Subcutaneous preadipocyte (primary cell): Measurements from ENCODE around the gene LCAT. TPM values are rescaled to one million over a fixed set of nuclear protein-coding genes. Genes with fewer than 3 reads are reported as not detected.

ENCODE experiments used
- total RNA-seq: library from RNA; depleted of rRNA; stranded (reverse); fragments of >200 nt; gene quantifications from 2 replicates; pipeline ENCODE4 v1.2.3, GENCODE V29; 2012

LCAT gene
- total RNA-seq: 5.1 and 11.1 TPM in 2 replicates

GRCh38 chr16:67943619-67944504, at the start of gene LCAT:
LCAT (minus strand) TSS chr16:67944120; CDS start chr16:67944101, 19 bp downstream.

GRCh38 chr16:67979955-67980678, 36.2 kb upstream of the LCAT start, which contains the start of gene DPEP3:
DPEP3 (minus strand) TSS chr16:67980499; CDS start chr16:67980380, 119 bp downstream.

GRCh38 chr16:67968400-67969253, 24.7 kb upstream of the LCAT start, which contains the start of gene SLC12A4:
SLC12A4 (minus strand) TSS chr16:67968637; CDS start chr16:67968553, 84 bp downstream.

GRCh38 chr16:67936124-67936879, 7.6 kb downstream of the LCAT start, which contains the start of gene PSMB10:
PSMB10 (minus strand) TSS chr16:67936850; CDS start chr16:67936749, 101 bp downstream.

GRCh38 chr16:67931712-67932461, 12.0 kb downstream of the LCAT start, which contains the start of gene CTRL:
CTRL (minus strand) TSS chr16:67931862; CDS start chr16:67931852, 10 bp downstream.

GRCh38 chr16:67892899-67893742, 50.8 kb downstream of the LCAT start, which contains the start of gene PSKH1:
PSKH1 (plus strand) TSS chr16:67893254; CDS start chr16:67908750, 15,496 bp downstream.

Other genes starting within 250 kb of the LCAT start
- 13.2 and 17.0 TPM in 2 replicates for gene GFOD2, start 224.8 kb downstream of the LCAT start, total RNA-seq
- gene RANBP10, start 137.6 kb downstream of the LCAT start, total RNA-seq: 5.1 and 7.0 TPM in 2 replicates
- gene TSNAXIP1, start 137.2 kb downstream of the LCAT start, total RNA-seq: 0.98 and 2.2 TPM in 2 replicates
- gene THAP11, start 101.8 kb downstream of the LCAT start, total RNA-seq: 26.1 and 28.0 TPM in 2 replicates
- 210 and 284 TPM in 2 replicates for gene NUTF2, start 97.2 kb downstream of the LCAT start, total RNA-seq
- gene CENPT, start 96.4 kb downstream of the LCAT start, total RNA-seq: 27.0 and 32.7 TPM in 2 replicates
- 55.5 and 72.9 TPM in 2 replicates for gene EDC4, start 71.1 kb downstream of the LCAT start, total RNA-seq
- gene NRN1L, start 59.2 kb downstream of the LCAT start, total RNA-seq: 0.37 TPM in 1 of 2 replicates, not detected in the other
- 12.1 TPM in 2 replicates for gene PSKH1, start 50.9 kb downstream of the LCAT start, total RNA-seq
- gene CTRL, start 12.3 kb downstream of the LCAT start, total RNA-seq: 0.37 and 1.4 TPM in 2 replicates
- gene PSMB10, start 7.3 kb downstream of the LCAT start, total RNA-seq: 29.7 and 41.2 TPM in 2 replicates
- gene SLC12A4, start 24.5 kb upstream of the LCAT start, total RNA-seq: 40.8 and 73.3 TPM in 2 replicates
- not detected in 2 replicates for gene DPEP3, start 36.4 kb upstream of the LCAT start, total RNA-seq
- not detected in 2 replicates for gene DPEP2, start 55.4 kb upstream of the LCAT start, total RNA-seq
- gene DPEP2NB, start 71.8 kb upstream of the LCAT start, total RNA-seq: not detected in 2 replicates
- 14.7 and 19.0 TPM in 2 replicates for gene DDX28, start 79.1 kb upstream of the LCAT start, total RNA-seq
- 18.0 and 21.5 TPM in 2 replicates for gene DUS2, start 79.2 kb upstream of the LCAT start, total RNA-seq
- 17.3 and 27.2 TPM in 2 replicates for gene NFATC3, start 141.2 kb upstream of the LCAT start, total RNA-seq